Thoracic aorta (tissue), 2 donors: ENCODE results near the gene MOV10L1. TPM values are rescaled to one million over a fixed set of nuclear protein-coding genes. Genes with fewer than 3 reads are reported as not detected.
A peak's percentile ranks its signal among the peaks of the same experiment; 100 is the strongest.

Experiments
- ATAC-seq: fragments of 150-250 bp; one replicate; pipeline ENCODE4 v1.8.0; 2017; ENCODE audit warnings: low read depth; ENCODE audit not compliant: insufficient number of reproducible peaks, low FRiP score
- DNase-seq: peaks from one replicate; pipeline ENCODE4 v3.0.0-alpha.2; 2020; ENCODE audit warnings: low spot score
- H3K27ac ChIP-seq, 2 donors: fragments of 200-600 bp; sonication (generic); 1 replicate in 1 of 2; 2 replicates in 1 of 2; pipeline ENCODE4 v1.5.1; 2016; ENCODE audit warnings: mild to moderate bottlenecking in 2 of 2, moderate library complexity in 2 of 2
- H3K27me3 ChIP-seq: fragments of 200-600 bp; sonication (generic); replicated peaks from 2 replicates; pipeline ENCODE4 v1.6.0; 2016; ENCODE audit warnings: mild to moderate bottlenecking; ENCODE audit not compliant: insufficient read depth
- H3K36me3 ChIP-seq: fragments of 200-600 bp; sonication (generic); one replicate; pipeline ENCODE4 v1.5.1; 2016
- H3K4me1 ChIP-seq, 2 donors: fragments of 200-600 bp; sonication (generic); 1 replicate in 1 of 2; 2 replicates in 1 of 2; pipeline versions ENCODE4 v1.5.1 to v1.6.0; 2016; ENCODE audit warnings: low read depth in 2 of 2, mild to moderate bottlenecking in 1 of 2; ENCODE audit not compliant: control insufficient read depth in 1 of 2
- H3K4me3 ChIP-seq: fragments of 200-600 bp; sonication (generic); 2 replicates; pipeline ENCODE4 v1.5.1; 2016; ENCODE audit warnings: mild to moderate bottlenecking
- H3K9me3 ChIP-seq: fragments of 200-600 bp; sonication (generic); 2 replicates; pipeline ENCODE4 v1.5.1; 2016
- CTCF ChIP-seq: fragments of 200-600 bp; sonication (generic); IDR thresholded peaks from one replicate; pipeline ENCODE4 v1.5.1; 2019; ENCODE audit warnings: antibody characterized with exemption
- total RNA-seq, 2 donors: library from RNA; depleted of rRNA; stranded (reverse); fragments of >200 nt; gene quantifications; one replicate each; pipeline versions ENCODE4 v1.1.0 to v1.2.3, GENCODE V29; 2016

Gene MOV10L1
- total RNA-seq, 2 donors from 2014 or later: 4.6 to 7.4 TPM

DNA sequence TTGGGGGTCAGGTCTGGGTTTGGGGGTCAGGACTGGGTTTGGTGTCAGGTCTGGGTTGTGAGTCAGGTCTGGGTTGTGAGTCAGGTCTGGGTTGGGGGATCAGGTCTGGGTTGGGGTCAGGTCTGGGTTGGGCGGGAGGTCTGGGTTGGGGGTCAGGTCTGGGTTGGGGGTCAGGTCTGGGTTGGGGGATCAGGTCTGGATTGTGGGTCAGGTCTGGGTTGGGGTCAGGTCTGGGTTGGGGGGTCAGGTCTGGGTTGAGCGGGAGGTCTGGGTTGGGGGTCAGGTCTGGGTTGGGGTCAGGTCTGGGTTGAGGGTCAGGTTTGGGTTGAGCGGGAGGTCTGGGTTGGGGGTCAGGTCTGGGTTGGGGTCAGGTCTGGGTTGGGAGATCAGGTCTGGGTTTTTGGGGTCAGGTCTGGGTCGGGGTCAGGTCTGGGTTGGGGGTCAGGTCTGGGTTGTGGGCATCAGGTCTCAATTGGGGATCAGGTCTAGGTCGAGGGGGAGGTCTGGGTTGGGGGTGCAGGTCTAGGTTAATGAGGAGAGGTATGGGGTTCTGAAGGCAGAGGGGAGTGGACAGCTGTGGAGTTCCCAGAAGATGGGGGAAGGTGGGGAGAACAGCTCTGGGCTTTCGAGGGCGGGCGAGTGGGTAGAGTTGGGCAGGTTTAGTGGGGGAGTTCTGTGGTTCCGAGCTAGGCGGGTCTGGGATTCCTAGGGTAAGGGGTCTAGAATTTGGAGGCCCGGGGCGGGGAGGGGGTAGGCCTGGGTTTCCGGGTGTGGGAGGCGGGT is 32.3 kb upstream of the MOV10L1 start:
- H3K9me3 ChIP-seq: peaks cover 4% of the 10 kb centered on the region
- H3K4me3 ChIP-seq: no peak overlapping the region
- no peaks in the 10 kb centered on the region for H3K36me3 ChIP-seq
- H3K27ac ChIP-seq: no peak overlapping the region
- H3K27me3 ChIP-seq: no peaks in the 10 kb centered on the region
- no peak for TF ChIP-seq CTCF
- peaks cover 7 to 17% of the 10 kb centered on the region in 2 donors for H3K4me1 ChIP-seq
- DNase-seq: no peak
- ATAC-seq: no peak

DNA sequence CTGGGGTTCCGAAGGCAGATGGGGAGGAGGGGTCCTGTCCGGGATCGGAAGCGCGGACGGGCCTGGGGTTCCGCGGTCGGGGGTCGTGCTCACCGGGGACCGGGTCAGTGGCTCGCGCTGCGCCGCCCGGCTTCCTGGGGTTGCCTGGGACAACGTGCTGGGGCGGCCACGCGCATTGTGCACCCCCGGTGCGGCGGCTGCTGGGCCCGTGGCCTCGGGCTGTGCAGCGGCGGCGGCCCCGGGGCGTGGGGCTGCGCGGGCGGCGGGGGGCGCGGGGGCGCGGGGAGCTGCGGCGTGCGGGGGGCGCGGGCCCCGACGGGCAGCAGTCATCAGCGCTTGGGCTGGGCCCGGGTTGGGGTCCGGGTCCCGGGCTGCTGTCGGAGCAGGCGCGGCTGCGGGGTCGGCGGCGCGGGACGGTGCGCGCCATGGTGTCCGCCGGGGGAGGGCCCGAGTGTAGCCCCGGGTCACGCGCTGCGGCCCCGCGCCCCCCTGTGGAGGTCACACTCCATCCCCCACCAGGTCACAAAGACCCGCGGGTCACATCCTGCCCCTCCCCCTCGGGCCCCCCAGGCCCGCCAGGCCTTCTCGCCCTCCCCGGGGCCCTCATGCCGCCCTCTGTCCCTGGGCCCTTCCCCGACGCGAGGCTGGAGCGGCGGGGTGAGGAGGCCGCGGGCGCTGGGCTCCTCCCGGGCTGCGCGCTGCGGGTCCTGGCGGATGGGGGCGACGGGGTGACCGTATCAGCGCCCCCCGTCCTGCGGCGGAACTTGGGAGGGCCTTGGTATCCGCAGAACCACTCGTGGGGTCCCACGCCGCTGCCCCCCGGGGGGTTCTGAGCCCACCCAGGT is 31.5 kb upstream of the MOV10L1 start, which contains the start of gene TTLL8:
TSS of gene TTLL8 (minus strand) at position 238 of the 845 bp plus-strand sequence.
- peaks cover 7 to 17% of the 10 kb centered on the region in 2 donors for H3K4me1 ChIP-seq
- no peak for TF ChIP-seq CTCF
- no peak for ATAC-seq
- H3K27ac ChIP-seq: no peak within 1 kb of the TSS
- DNase-seq: no peak
- H3K9me3 ChIP-seq: peaks cover under 1% of the 10 kb centered on the region
- no peaks in the 10 kb centered on the region for H3K36me3 ChIP-seq
- no peaks in the 10 kb centered on the region for H3K27me3 ChIP-seq
- H3K4me3 ChIP-seq: peak within 1 kb of the TSS; percentile 59

GRCh38 chr22:50058906-50059880 is 30.6 kb upstream of the MOV10L1 start:
- Histone ChIP-seq H3K27me3 (no peaks in the 10 kb centered on the region), H3K27ac (no peak overlapping the region), H3K36me3 (no peaks in the 10 kb centered on the region), H3K4me3 (peak overlapping the region; percentile 59), H3K4me1 (peaks cover 7 to 17% of the 10 kb centered on the region in 2 donors), H3K9me3 (no peaks in the 10 kb centered on the region)
- ATAC-seq (no peak), DNase-seq (no peak)
- TF ChIP-seq CTCF: no peak

DNA sequence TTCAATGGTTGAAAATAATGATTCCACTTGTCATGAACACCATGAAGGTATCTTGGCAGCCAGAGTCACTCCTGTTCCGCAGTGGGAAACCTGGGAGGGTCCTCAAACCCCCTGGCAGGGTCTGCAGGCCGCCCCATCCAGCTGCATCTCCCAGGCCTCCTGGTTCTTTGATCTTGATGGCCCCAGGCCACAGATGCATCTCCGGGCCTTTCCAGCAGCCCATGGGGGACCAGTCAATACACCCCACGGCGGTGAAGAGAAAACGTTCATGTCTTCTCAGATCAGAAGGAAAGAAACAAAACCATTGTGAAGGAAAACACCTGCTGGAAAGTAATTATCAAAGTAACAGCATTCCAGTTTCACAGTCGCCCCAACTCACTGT is 29.9 kb upstream of the MOV10L1 start:
- no peak for TF ChIP-seq CTCF
- H3K36me3 ChIP-seq: no peaks in the 10 kb centered on the region
- H3K4me1 ChIP-seq: peaks cover 7 to 17% of the 10 kb centered on the region in 2 donors
- no peak overlapping the region for H3K27ac ChIP-seq
- no peak for DNase-seq
- no peaks in the 10 kb centered on the region for H3K9me3 ChIP-seq
- ATAC-seq: no peak
- H3K27me3 ChIP-seq: no peaks in the 10 kb centered on the region
- peak overlapping the region; percentile 59 for H3K4me3 ChIP-seq
